ENCODE data around the gene VAT1L.

The VAT1L gene

DNA sequence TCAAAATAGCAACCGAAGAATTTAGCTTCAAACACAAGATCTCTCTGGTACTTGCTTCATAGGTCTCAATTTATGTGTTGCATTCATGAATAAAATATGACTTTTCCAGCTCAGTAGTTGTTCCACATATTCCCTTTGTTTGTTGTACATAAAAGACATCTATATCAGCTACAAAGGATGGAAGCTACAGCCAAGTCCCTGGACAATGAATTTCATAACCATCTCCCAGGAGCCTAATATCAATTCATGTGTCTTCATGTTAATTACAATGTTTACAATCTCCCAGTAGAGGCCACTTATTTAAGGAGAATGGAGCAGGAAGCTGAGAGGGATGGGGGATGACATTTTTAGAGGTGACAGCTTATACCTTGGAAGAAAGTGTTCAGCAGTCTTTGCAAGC lies 237.3 kb downstream of the VAT1L start:
- no peak for TF ChIP-seq GATA1 (IDR thresholded peaks at IDR 0.05; ENCODE audit: low read depth, low read length)
- TF ChIP-seq POLR2A (IDR thresholded peaks at IDR 0.05; ENCODE audit: low read length) = no peak
- DNase-seq = no peak

DNA sequence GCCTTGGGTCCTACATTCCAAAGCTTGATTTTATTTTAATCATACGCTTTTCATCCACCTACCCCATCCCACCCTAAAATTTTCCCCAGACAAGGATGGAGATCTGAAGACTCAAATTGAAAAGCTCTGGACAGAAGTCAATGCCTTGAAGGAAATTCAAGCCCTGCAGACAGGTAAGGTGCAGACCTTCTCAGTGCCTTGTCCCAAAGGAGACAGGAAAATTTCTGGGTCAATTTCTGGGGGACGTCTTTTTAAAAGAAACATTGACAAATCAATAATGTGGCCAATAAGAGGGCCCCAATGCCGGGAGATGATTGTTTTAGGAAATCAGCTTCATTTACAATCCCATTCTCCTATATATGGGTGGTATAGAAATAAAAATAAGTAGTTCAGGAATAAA lies 239.7 kb downstream of the VAT1L start:
- no peak for TF ChIP-seq POLR2A (IDR thresholded peaks at IDR 0.05; ENCODE audit: low read length)
- TF ChIP-seq GATA1 (IDR thresholded peaks at IDR 0.05; ENCODE audit: low read depth, low read length) = no peak
- DNase-seq = no peak
